GM12878 (cell line): ENCODE results near the gene FAS. TPM values are rescaled to one million over a fixed set of nuclear protein-coding genes. Genes with fewer than 3 reads are reported as not detected.

Experiments
- ATAC-seq: fragments of 200-7000 bp; cut with Tn5 transposase; 3 replicates; pipeline ENCODE4 v1.9.1; 2020; ENCODE audit warnings: mild to moderate bottlenecking, moderate library complexity
- BruUV-seq: library from RNA; stranded (reverse); fragments of 400-500 nt; replicated peaks from 2 replicates; lab custom pipeline; 2021; lab: Mats Ljungman, UMichigan
- CTCF ChIA-PET: fragments of 300-600 bp; sonication (Branson Sonifier 250); formaldehyde crosslinking; extraction: SDS; loops from one replicate; lab custom pipeline; 2021; ENCODE audit warnings: inconsistent platforms; lab: Yijun Ruan, JAX
- POLR2A ChIA-PET: fragments of 350-600 bp; formaldehyde crosslinking; extraction: SDS; loops from one replicate; lab custom pipeline; 2021; ENCODE audit warnings: inconsistent platforms; lab: Charles Lee
- RAD21 ChIA-PET: fragments of 300-600 bp; sonication (Branson Sonifier 250); formaldehyde crosslinking; loops from one replicate; lab custom pipeline; 2023; ENCODE audit warnings: antibody characterized with exemption; ENCODE audit not compliant: unreplicated experiment; lab: Charles Lee
- SMC1A ChIA-PET: fragments of 300-600 bp; sonication (Branson Sonifier 250); formaldehyde crosslinking; loops from one replicate; lab custom pipeline; 2023; ENCODE audit not compliant: unreplicated experiment, uncharacterized antibody; lab: Charles Lee
- DNase-seq: peaks from one replicate; pipeline ENCODE4 v3.0.0-alpha.2; 2011; ENCODE audit warnings: low read depth, low spot score
- FAIRE-seq: peaks from 3 replicates; lab custom pipeline; 2011; peaks lifted over from hg19 to GRCh38; lab: Jason Lieb, UNC
- H2AFZ ChIP-seq: 2 replicates; pipeline ENCODE4 v1.6.0; 2011; ENCODE audit warnings: low read depth, low read length, control low read depth; ENCODE audit not compliant: control insufficient read depth
- H3K27ac ChIP-seq: 2 replicates; pipeline ENCODE4 v1.5.1; 2011; ENCODE audit warnings: control low read depth; ENCODE audit not compliant: control insufficient read depth, insufficient read depth
- H3K27me3 ChIP-seq, 2 experiments: replicated peaks in 1 of 2; 2 replicates each; pipeline versions ENCODE4 v1.6.0 to v1.6.1; 2011; ENCODE audit warnings: low read length in 1 of 2; ENCODE audit not compliant: control insufficient read depth in 2 of 2, insufficient read depth in 2 of 2
- H3K36me3 ChIP-seq, 2 experiments: 2 replicates each; pipeline ENCODE4 v1.5.1; 2011; ENCODE audit warnings: low read length in 1 of 2; ENCODE audit not compliant: control insufficient read depth in 2 of 2, insufficient read depth in 2 of 2
- H3K4me1 ChIP-seq: 2 replicates; pipeline ENCODE4 v1.6.1; 2011; ENCODE audit warnings: mild to moderate bottlenecking, low read length, moderate library complexity, mixed read lengths; ENCODE audit not compliant: control insufficient read depth, insufficient read depth
- H3K4me2 ChIP-seq: 2 replicates; pipeline ENCODE4 v1.6.0; 2011; ENCODE audit warnings: control low read depth; ENCODE audit not compliant: control insufficient read depth, insufficient read depth
- H3K4me3 ChIP-seq: fragments of 200-600 bp; sonication (generic); 2 replicates; pipeline ENCODE4 v1.5.1; 2016
- H3K79me2 ChIP-seq: 2 replicates; pipeline ENCODE4 v1.6.0; 2011; ENCODE audit warnings: low read length; ENCODE audit not compliant: control insufficient read depth, insufficient read depth
- H3K9ac ChIP-seq: 2 replicates; pipeline ENCODE4 v1.8.0; 2011; ENCODE audit warnings: low read length, control low read depth, mixed read lengths; ENCODE audit not compliant: control insufficient read depth, insufficient read depth
- H3K9me3 ChIP-seq: replicated peaks from 3 replicates; pipeline ENCODE4 v1.5.1; 2011; ENCODE audit warnings: mild to moderate bottlenecking, low read length; ENCODE audit not compliant: control insufficient read depth, insufficient read depth
- H4K20me1 ChIP-seq: 2 replicates; pipeline ENCODE4 v1.6.0; 2011; ENCODE audit not compliant: control insufficient read depth, insufficient read depth
- CREM ChIP-seq: IDR thresholded peaks from 2 replicates; pipeline ENCODE4 v1.6.1; 2014; ENCODE audit warnings: antibody characterized with exemption, low read depth
- JUND ChIP-seq: IDR thresholded peaks from 2 replicates; pipeline ENCODE4 v1.6.1; 2012; ENCODE audit warnings: low read depth, mild to moderate bottlenecking, low read length, improper control_type of control experiment, moderate library complexity
- NRF1 ChIP-seq: conservative IDR thresholded peaks from 2 replicates; pipeline ENCODE4 v1.6.1; 2011; ENCODE audit warnings: mild to moderate bottlenecking, low read depth, low read length, improper control_type of control experiment
- SREBF2 ChIP-seq: IDR thresholded peaks from 2 replicates; pipeline ENCODE4 v1.6.1; 2012; ENCODE audit warnings: mild to moderate bottlenecking, low read length
- ZBTB4 ChIP-seq: fragments of 450-650 bp; formaldehyde crosslinking; IDR thresholded peaks from 2 replicates; pipeline ENCODE4 v1.4.0; 2022; ENCODE audit warnings: mild to moderate bottlenecking, moderate library complexity
- ZNF384 ChIP-seq: IDR thresholded peaks from 2 replicates; pipeline ENCODE4 v1.6.1; 2012; ENCODE audit warnings: low read depth, mild to moderate bottlenecking, low read length, improper control_type of control experiment, borderline replicate concordance
- ZNF592 ChIP-seq: fragments of 450-650 bp; IDR thresholded peaks from 2 replicates; pipeline ENCODE4 v1.6.1; 2017; ENCODE audit warnings: mild to moderate bottlenecking, moderate library complexity
- WGBS: methylation state at CpG from one replicate; pipeline ENCODE4 v1.1.6; 2016; ENCODE audit warnings: low lambda C conversion rate; ENCODE audit not compliant: insufficient replicate concordance, insufficient coverage; ENCODE audit errors: missing lambda C conversion rate; 5-methylcytosine and 5-hydroxymethylcytosine counted together
- in situ Hi-C: fragments of 300-500 bp; cut with MboI; formaldehyde crosslinking; loops from 9 replicates; pipeline ENCODE4 v1.14.3; 2018; ENCODE audit warnings: mixed read lengths
- intact Hi-C: fragments of 100-400 bp; cut with micrococcal nuclease; formaldehyde crosslinking; loops from one replicate; pipeline ENCODE4 v1.14.2; 2022; ENCODE audit not compliant: unreplicated experiment
- polyA plus RNA-seq, 11 experiments: library from polyadenylated mRNA; depleted of rRNA in 4 of 11; unstranded in 6 of 11; stranded (reverse) in 5 of 11; fragments of >200 nt; fragmentation: Nextera tagmentation in 4 of 11; fragmentation: Illumina TruSeq in 1 of 11; extraction: Ambion mirVana in 4 of 11; extraction: Trizol in 1 of 11; gene quantifications; 1 replicate in 1 of 11; 2 replicates in 10 of 11; pipeline versions ENCODE4 v1.2.1 to v1.2.3, GENCODE V29; 2011 to 2016; ENCODE audit warnings: inconsistent platforms in 2 of 11, missing spikeins in 2 of 11, low read depth in 1 of 11
- total RNA-seq, 4 experiments: library from RNA; depleted of rRNA in 3 of 4; stranded (reverse); fragments of >200 nt in 3 of 4; fragmentation: Illumina TruSeq in 1 of 4; extraction: Trizol in 1 of 4; gene quantifications; 2 replicates each; pipeline versions ENCODE4 v1.2.1 to v1.2.3, GENCODE V29; 2013 to 2021
- TF ChIP-seq, protein P1 (sequence below): fragments of 450-650 bp; IDR thresholded peaks from 2 replicates; pipeline ENCODE4 v1.6.1; 2017; ENCODE audit warnings: mild to moderate bottlenecking, moderate library complexity

The FAS gene
- total and polyA plus RNA-seq, 10 of the 15 experiments (the other 5 are each of a cell fraction or from before 2014, with no cell fraction given), result 50.1 to 147 (median 69.9) TPM

DNA sequence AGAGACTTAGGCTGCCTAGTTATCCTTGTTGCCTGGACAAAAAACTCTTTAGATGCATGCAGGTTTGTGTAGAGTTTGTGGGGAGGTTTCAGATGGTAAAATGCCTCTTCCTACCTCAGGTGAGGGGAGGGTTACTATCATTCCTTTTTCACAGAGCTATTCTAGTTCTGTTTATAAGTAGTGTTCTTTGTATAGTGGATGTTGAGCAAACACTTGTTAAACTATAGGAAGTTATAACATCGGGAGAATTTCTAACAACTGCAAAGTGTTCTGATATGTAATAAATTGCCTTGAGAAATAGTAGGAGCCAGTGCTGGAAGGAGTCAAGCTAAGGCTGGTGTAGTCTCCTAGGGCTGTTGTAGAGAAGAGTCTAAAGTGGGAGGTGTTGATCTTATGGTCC, 6.7 kb upstream of the FAS start:
- no peaks in the 10 kb centered on the region for H4K20me1 ChIP-seq
- H3K36me3 ChIP-seq, result no peaks in the 10 kb centered on the region
- no peak overlapping the region for H3K4me2 ChIP-seq
- ChIA-PET SMC1A (interaction anchor here (1.0 to 2.9 kb wide), 3 partner anchors 13 to 51 kb away, joined by 3 to 9 read pairs (median 4); no protein-coding TSS in a partner anchor), POLR2A (no interaction called here), RAD21 (interaction anchor here (1.0 to 1.2 kb wide), 2 partner anchors 48 to 51 kb away, joined by 3 read pairs; no protein-coding TSS in a partner anchor), CTCF (no interaction called here)
- ATAC-seq (no peak), FAIRE-seq (no peak), DNase-seq (no peak)
- H3K4me1 ChIP-seq, result peaks cover 10% of the 10 kb centered on the region
- H3K4me3 ChIP-seq, result no peak overlapping the region
- no TSS peak for BruUV-seq
- peaks cover 7% of the 10 kb centered on the region for H3K79me2 ChIP-seq
- no peak overlapping the region for H2AFZ ChIP-seq
- H3K9me3 ChIP-seq, result no peaks in the 10 kb centered on the region
- 100% methylated on average over 1 of the region's 1 CpG for WGBS
- H3K9ac ChIP-seq, result no peak overlapping the region
- intact Hi-C loops (no loop called here), in situ Hi-C loops (loop anchor here (5.0 kb wide), 1 partner anchor 47 kb away; no protein-coding TSS in a partner anchor)
- H3K27ac ChIP-seq, result no peak overlapping the region
- H3K27me3 ChIP-seq, result no peaks in the 10 kb centered on the region
- no peak for TF ChIP-seq SREBF2
- TF ChIP-seq CREM, result no peak
- TF ChIP-seq ZNF592, result no peak
- TF ChIP-seq, protein P1, sequence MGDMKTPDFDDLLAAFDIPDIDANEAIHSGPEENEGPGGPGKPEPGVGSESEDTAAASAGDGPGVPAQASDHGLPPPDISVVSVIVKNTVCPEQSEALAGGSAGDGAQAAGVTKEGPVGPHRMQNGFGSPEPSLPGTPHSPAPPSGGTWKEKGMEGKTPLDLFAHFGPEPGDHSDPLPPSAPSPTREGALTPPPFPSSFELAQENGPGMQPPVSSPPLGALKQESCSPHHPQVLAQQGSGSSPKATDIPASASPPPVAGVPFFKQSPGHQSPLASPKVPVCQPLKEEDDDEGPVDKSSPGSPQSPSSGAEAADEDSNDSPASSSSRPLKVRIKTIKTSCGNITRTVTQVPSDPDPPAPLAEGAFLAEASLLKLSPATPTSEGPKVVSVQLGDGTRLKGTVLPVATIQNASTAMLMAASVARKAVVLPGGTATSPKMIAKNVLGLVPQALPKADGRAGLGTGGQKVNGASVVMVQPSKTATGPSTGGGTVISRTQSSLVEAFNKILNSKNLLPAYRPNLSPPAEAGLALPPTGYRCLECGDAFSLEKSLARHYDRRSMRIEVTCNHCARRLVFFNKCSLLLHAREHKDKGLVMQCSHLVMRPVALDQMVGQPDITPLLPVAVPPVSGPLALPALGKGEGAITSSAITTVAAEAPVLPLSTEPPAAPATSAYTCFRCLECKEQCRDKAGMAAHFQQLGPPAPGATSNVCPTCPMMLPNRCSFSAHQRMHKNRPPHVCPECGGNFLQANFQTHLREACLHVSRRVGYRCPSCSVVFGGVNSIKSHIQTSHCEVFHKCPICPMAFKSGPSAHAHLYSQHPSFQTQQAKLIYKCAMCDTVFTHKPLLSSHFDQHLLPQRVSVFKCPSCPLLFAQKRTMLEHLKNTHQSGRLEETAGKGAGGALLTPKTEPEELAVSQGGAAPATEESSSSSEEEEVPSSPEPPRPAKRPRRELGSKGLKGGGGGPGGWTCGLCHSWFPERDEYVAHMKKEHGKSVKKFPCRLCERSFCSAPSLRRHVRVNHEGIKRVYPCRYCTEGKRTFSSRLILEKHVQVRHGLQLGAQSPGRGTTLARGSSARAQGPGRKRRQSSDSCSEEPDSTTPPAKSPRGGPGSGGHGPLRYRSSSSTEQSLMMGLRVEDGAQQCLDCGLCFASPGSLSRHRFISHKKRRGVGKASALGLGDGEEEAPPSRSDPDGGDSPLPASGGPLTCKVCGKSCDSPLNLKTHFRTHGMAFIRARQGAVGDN, result no peak
- TF ChIP-seq ZNF384, result no peak
- no peak for TF ChIP-seq ZBTB4 (CRISPR knock-in tag)
- TF ChIP-seq NRF1, result no peak
- TF ChIP-seq JUND, result no peak
